ENCODE measurements around the gene TEKT4. TPM values are rescaled to one million over a fixed set of nuclear protein-coding genes. Genes with fewer than 3 reads are reported as not detected.
"Not testable (repeated sequence)": the region's sequence is repeated elsewhere in the genome, so short reads cannot be mapped to it uniquely, and the experiment has no call there.

TEKT4 gene
- total RNA-seq (2014; rRNA removed; shearing (Covaris generic)) (not detected in 2 replicates), polyA plus RNA-seq (2016; fragmentation: Nextera tagmentation; extraction: Ambion mirVana) (not detected in 2 replicates)

GRCh38 chr2:94871226-94872087 is at the start of gene TEKT4:
Gene TEKT4 (plus strand): TSS chr2:94871430. CDS start chr2:94871580, 150 bp downstream.
- H3K27me3 ChIP-seq (replicated peaks; ENCODE audit: insufficient read depth): peaks cover 10% of the 10 kb centered on the region
- 32 to 41% methylated on average over 44 to 50 of the region's 59 CpGs for WGBS, 2 experiments (ENCODE audit: low coverage in 1 of 2, low lambda C conversion rate in 2 of 2, missing lambda C conversion rate in 2 of 2)
- H4K20me1 ChIP-seq (ENCODE audit: insufficient read depth): no peaks in the 10 kb centered on the region
- no peak within 1 kb of the TSS for H3K27ac ChIP-seq
- H3F3A ChIP-seq (ENCODE audit: insufficient read depth): no peaks in the 10 kb centered on the region
- H2AFZ ChIP-seq: no peak within 1 kb of the TSS
- no peaks in the 10 kb centered on the region for H3K79me2 ChIP-seq (ENCODE audit: insufficient read depth)
- H3K4me3 ChIP-seq: no peak within 1 kb of the TSS
- no peaks in the 10 kb centered on the region for H3K9me3 ChIP-seq (ENCODE audit: low read depth)
- TF ChIP-seq EZH2phosphoT487 (IDR thresholded peaks at IDR 0.05; ENCODE audit: insufficient read depth, low read depth) (no peak), EZH2 (IDR thresholded peaks at IDR 0.05; ENCODE audit: insufficient read depth, poor library complexity, severe bottlenecking) (no peak)
- no peaks in the 10 kb centered on the region for H3K4me1 ChIP-seq (ENCODE audit: insufficient read depth)
- peak; percentile 10 for DNase-seq
- H3K4me2 ChIP-seq (ENCODE audit: unreplicated experiment): no peak within 1 kb of the TSS
- no peaks in the 10 kb centered on the region for H3K9me2 ChIP-seq (ENCODE audit: insufficient read depth)
- H3K36me3 ChIP-seq (ENCODE audit: low read depth): no peaks in the 10 kb centered on the region
- in situ Hi-C loops (cut with MboI): no loop called here
- H3K9ac ChIP-seq: no peak within 1 kb of the TSS

- in situ Hi-C loops (cut with MboI); H3K4me3 ChIP-seq; H3K9me3 ChIP-seq (ENCODE audit: low read depth): not testable (repeated sequence)
These were observed 32.0 kb upstream of the TEKT4 start for GRCh38 chr2:94839224-94839623.

GRCh38 chr2:94856856-94857255 is 14.4 kb upstream of the TEKT4 start:
- H3K27ac ChIP-seq; H3K36me3 ChIP-seq (ENCODE audit: low read depth); H3K9ac ChIP-seq; DNase-seq; in situ Hi-C loops (cut with MboI); H4K20me1 ChIP-seq (ENCODE audit: insufficient read depth); H3F3A ChIP-seq (ENCODE audit: insufficient read depth); H3K79me2 ChIP-seq (ENCODE audit: insufficient read depth); H2AFZ ChIP-seq; H3K4me1 ChIP-seq (ENCODE audit: insufficient read depth); H3K4me2 ChIP-seq (ENCODE audit: unreplicated experiment); H3K9me2 ChIP-seq (ENCODE audit: insufficient read depth); H3K4me3 ChIP-seq; H3K9me3 ChIP-seq (ENCODE audit: low read depth): not testable (repeated sequence)
- peaks cover 12% of the 10 kb centered on the region for H3K27me3 ChIP-seq (replicated peaks; ENCODE audit: insufficient read depth)
- WGBS, 2 experiments (ENCODE audit: low coverage in 1 of 2, low lambda C conversion rate in 2 of 2, missing lambda C conversion rate in 2 of 2): 3 to 5% methylated on average over 26 to 34 of the region's 35 CpGs

More at GRCh38 chr2:94839224-94839623, 32.0 kb upstream of the TEKT4 start:
- not testable (repeated sequence) for H3K4me1 ChIP-seq (ENCODE audit: insufficient read depth); H3K4me2 ChIP-seq (ENCODE audit: unreplicated experiment); H4K20me1 ChIP-seq (ENCODE audit: insufficient read depth); H2AFZ ChIP-seq; H3K27ac ChIP-seq; H3K36me3 ChIP-seq (ENCODE audit: low read depth); H3K79me2 ChIP-seq (ENCODE audit: insufficient read depth); H3K9ac ChIP-seq; H3F3A ChIP-seq (ENCODE audit: insufficient read depth); H3K9me2 ChIP-seq (ENCODE audit: insufficient read depth); DNase-seq; H3K27me3 ChIP-seq (replicated peaks; ENCODE audit: insufficient read depth)
- WGBS, 2 experiments (ENCODE audit: low coverage in 1 of 2, low lambda C conversion rate in 2 of 2, missing lambda C conversion rate in 2 of 2): 10 to 21% methylated on average over 2 of the region's 2 CpGs

- H3K4me2 ChIP-seq (ENCODE audit: unreplicated experiment); H3K9ac ChIP-seq; in situ Hi-C loops (cut with MboI); H2AFZ ChIP-seq; H3K36me3 ChIP-seq (ENCODE audit: low read depth); H3K9me3 ChIP-seq (ENCODE audit: low read depth); H3K79me2 ChIP-seq (ENCODE audit: insufficient read depth); H4K20me1 ChIP-seq (ENCODE audit: insufficient read depth); H3K9me2 ChIP-seq (ENCODE audit: insufficient read depth); H3K4me3 ChIP-seq; DNase-seq; H3K27ac ChIP-seq; H3F3A ChIP-seq (ENCODE audit: insufficient read depth); H3K4me1 ChIP-seq (ENCODE audit: insufficient read depth): not testable (repeated sequence)
- 7 to 9% methylated on average over 38 to 53 of the region's 58 CpGs for WGBS, 2 experiments (ENCODE audit: low coverage in 1 of 2, low lambda C conversion rate in 2 of 2, missing lambda C conversion rate in 2 of 2)
- peaks cover 12% of the 10 kb centered on the region for H3K27me3 ChIP-seq (replicated peaks; ENCODE audit: insufficient read depth)
These were observed 13.7 kb upstream of the TEKT4 start for GRCh38 chr2:94857367-94858162.

GRCh38 chr2:94858163-94858888 is 12.9 kb upstream of the TEKT4 start:
- H3K36me3 ChIP-seq (ENCODE audit: low read depth); H3K79me2 ChIP-seq (ENCODE audit: insufficient read depth); H3K9me2 ChIP-seq (ENCODE audit: insufficient read depth); DNase-seq; H2AFZ ChIP-seq; H3F3A ChIP-seq (ENCODE audit: insufficient read depth); H3K27ac ChIP-seq; H3K4me1 ChIP-seq (ENCODE audit: insufficient read depth); H3K4me2 ChIP-seq (ENCODE audit: unreplicated experiment); H3K9me3 ChIP-seq (ENCODE audit: low read depth); H3K9ac ChIP-seq; H3K4me3 ChIP-seq; in situ Hi-C loops (cut with MboI); H4K20me1 ChIP-seq (ENCODE audit: insufficient read depth): not testable (repeated sequence)
- peaks cover 11% of the 10 kb centered on the region for H3K27me3 ChIP-seq (replicated peaks; ENCODE audit: insufficient read depth)
- WGBS, 2 experiments (ENCODE audit: low coverage in 1 of 2, low lambda C conversion rate in 2 of 2, missing lambda C conversion rate in 2 of 2): 19 to 29% methylated on average over 30 to 36 of the region's 38 CpGs

Measured in GM23248 (cell line).